ENCODE measurements around the gene APOL4.

DNA sequence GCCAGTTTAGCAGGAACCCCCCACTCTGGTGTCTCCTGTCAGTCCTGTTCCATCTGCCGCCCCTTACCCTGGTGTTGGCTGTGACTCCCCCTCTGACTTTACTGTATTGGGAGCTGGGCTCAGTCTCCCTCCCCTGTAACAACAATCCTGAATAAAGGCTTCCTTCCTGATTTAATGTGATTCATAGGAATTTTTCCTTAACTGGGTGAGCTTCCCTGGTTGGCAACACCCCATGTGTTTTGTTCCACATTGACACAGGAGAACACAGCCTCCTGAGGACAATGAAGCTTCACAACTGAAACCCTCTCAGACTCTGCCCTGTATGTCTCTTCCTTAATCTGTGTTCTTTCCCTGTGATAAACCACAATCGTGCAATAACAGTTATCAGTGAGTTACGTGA is 8.4 kb downstream of the APOL4 start:
- no peak for TF ChIP-seq EZH2 (IDR thresholded peaks at IDR 0.05; ENCODE audit: borderline replicate concordance, low read depth, low read length, poor library complexity, severe bottlenecking)
- TF ChIP-seq, protein P1, sequence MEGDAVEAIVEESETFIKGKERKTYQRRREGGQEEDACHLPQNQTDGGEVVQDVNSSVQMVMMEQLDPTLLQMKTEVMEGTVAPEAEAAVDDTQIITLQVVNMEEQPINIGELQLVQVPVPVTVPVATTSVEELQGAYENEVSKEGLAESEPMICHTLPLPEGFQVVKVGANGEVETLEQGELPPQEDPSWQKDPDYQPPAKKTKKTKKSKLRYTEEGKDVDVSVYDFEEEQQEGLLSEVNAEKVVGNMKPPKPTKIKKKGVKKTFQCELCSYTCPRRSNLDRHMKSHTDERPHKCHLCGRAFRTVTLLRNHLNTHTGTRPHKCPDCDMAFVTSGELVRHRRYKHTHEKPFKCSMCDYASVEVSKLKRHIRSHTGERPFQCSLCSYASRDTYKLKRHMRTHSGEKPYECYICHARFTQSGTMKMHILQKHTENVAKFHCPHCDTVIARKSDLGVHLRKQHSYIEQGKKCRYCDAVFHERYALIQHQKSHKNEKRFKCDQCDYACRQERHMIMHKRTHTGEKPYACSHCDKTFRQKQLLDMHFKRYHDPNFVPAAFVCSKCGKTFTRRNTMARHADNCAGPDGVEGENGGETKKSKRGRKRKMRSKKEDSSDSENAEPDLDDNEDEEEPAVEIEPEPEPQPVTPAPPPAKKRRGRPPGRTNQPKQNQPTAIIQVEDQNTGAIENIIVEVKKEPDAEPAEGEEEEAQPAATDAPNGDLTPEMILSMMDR (conservative IDR thresholded peaks at IDR 0.05; ENCODE audit: low read depth, low read length), result no peak
